H4 (cell line): Measurements from ENCODE around the gene TRMT2A. TPM values are rescaled to one million over a fixed set of nuclear protein-coding genes. Genes with fewer than 3 reads are reported as not detected.

ENCODE experiments used
- DNase-seq: peaks from one replicate; pipeline ENCODE4 v3.0.0-alpha.2; 2015; ENCODE audit warnings: low spot score
- total RNA-seq: library from RNA; depleted of rRNA; stranded (reverse); fragments of >200 nt; shearing (Covaris generic); gene quantifications from 2 replicates; pipeline ENCODE4 v1.2.3, GENCODE V29; 2014

TRMT2A gene
- total RNA-seq, 1 experiment from 2014 or later, result 12.2 TPM

DNA sequence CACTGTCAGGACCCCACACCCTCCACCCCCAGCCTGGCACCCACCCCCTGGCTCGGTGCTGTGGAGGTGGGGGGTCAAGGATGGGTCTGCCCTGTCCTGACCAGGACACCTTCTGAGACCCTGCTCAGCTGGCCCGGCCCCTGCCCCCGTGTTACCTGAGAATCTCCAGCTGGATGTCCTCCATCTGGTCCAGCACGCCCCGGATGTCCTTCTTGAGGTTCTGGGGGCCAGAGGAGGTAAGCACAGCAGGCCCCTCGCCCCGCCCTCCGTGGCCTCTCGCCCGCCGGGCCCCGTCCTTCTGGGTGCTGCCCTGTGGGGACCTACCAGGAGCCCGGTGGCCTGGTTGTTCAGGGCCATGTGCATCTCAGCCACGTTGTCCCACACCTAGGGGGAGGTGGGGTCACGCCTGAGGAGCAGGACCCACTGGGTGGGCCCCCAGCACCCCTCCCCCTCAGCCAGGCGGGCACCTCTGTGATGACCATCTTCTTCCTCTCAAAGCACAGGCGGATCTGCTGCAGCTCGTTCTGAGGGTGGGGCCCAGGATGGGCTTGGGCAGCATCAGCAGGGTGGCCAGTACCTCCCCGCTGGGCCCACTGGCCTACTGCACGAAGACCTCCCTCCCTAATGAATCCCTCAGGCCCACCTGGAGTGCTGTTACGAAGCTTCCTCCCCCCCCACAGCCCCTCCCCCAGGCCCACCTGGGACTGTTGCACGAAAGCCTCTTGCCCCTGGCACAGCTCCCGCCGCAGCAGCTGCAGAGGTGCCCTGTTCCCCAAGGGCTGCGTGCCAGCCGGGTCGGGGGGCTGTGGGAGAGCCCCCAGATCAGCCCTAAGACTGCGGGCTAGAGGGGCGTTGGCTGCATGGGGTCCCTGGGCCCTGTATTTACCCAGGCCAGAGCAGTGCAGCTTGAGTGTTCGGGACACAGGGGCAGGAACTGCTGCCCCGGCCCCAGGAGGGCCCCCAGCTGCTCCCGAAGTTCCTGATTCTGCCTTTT lies 32.5 kb upstream of the TRMT2A start:
- DNase-seq, result no peak

DNA sequence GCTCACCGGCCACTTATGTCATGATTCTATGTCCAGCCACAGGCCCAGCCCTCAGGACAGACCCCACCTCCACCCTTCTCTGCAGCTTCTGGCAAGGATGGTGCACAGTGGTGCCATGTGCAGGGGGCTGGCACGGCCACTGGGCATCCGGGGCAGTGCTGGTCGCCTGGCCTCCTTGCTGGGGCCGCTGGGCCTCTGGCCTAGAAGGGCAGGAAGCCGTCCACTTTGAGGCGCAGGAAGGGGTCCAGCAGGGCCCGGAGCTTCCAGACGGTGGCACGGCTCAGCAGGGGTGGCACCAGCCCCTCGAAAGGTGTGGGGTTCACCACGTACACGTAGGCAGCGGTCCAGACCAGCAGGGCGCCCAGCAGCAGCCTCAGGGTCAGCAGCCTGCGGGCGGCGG lies 31.4 kb upstream of the TRMT2A start:
- no peak for DNase-seq

DNA sequence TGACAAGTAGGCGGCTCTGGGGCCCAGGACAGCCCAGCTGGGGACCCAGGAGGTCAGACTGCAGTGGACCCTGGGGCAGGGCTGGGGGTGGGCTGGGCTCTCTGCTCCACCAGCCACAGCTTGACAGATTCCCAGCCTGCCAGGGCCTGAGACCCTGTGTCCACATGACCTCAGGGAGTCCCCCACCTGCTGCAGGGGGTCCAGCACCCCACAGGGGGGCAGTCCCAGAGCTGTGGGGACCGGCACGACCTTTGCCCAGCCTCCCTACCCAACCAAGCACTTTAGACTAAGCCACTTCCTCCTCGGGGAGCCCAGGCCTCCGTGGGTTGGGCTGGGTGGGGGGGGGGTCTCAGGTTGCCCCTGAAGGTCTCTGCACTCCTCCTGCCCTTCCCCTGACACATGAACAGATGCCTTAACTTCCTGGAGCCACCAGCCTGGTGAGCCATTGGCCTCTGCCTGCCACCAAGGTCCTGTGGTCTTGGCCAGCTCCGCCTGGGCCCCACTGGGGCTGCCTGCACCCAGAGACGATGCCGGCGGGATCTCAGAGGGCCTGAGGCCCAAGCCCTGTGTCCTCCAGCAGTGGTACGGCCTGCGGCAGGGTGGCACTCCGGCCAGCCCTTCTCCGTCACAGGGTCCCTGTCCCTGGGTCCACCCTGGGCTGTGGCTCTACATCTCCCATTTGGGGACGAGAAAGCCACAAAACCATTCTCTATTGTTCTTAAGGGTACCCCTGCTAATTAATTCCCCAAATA lies 30.4 kb upstream of the TRMT2A start:
- no peak for DNase-seq

DNA sequence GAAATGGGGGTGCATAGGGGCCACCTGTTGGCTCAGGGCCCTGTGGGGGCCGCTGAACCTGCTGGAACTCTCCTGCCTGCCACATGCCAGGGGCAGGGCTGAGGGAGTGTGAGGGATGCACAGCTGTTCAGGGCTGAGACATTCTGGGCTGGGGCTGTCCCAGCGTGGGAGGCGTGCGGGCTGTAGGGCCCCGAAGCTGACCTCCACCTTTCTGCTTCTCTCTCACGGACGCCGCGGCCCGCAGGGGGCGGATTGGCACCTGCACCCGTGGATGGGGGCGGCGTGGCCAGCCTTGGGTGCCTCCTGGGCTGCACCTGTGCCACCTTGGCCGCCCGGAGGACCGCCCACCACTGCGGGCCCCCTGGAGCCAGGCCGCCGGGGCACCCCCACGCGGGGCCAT lies 29.8 kb upstream of the TRMT2A start:
- DNase-seq, result no peak

DNA sequence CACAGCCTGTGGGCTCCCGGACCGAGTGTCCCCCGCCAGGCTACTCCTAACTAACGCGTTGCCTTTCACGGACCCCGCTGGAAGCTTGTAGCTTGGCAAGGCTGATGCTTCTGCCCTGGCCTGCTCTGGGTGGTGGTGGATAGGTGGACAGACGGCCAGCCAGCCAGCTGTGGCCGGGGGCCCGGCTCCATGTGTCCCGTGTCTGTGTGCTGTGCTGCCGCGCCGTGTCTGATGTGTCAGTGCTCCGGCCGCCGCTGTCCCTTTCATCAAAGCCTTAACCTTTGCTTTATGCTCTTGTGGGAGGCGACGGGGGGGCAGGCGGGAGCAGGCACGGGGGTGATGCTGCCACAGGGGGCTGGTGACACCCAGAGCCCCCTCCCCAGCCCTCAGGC lies 28.8 kb upstream of the TRMT2A start:
- no peak for DNase-seq

DNA sequence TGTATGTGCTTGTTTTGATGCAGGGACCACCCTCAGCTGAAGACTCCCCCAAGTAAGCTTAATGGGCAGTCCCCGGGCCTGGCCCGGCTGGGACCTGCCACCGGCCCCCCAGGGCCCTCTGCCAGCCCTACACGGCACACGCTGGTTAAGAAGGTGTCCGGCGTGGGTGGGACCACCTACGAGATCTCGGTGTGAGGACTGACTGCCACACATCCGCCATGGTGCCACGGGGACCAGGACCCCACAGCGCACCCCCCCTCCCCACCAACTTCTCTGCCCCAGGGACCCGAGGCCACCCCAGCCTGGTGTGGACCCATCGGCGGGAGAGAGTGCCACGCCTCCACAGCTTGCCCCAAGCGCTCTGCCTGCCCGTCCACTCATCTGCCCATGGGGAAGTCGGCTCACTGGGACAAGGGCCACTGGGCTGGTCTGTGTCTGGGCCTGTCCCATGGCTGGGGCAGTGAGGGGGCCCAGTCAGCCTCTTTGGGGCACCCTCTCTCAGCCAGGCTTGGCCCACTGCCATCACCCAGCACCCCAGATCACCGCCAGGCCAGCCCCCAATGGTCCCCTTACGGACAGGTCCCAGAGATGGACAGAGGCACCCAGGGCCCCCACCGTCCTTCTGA lies 28.3 kb upstream of the TRMT2A start:
- DNase-seq, result no peak

DNA sequence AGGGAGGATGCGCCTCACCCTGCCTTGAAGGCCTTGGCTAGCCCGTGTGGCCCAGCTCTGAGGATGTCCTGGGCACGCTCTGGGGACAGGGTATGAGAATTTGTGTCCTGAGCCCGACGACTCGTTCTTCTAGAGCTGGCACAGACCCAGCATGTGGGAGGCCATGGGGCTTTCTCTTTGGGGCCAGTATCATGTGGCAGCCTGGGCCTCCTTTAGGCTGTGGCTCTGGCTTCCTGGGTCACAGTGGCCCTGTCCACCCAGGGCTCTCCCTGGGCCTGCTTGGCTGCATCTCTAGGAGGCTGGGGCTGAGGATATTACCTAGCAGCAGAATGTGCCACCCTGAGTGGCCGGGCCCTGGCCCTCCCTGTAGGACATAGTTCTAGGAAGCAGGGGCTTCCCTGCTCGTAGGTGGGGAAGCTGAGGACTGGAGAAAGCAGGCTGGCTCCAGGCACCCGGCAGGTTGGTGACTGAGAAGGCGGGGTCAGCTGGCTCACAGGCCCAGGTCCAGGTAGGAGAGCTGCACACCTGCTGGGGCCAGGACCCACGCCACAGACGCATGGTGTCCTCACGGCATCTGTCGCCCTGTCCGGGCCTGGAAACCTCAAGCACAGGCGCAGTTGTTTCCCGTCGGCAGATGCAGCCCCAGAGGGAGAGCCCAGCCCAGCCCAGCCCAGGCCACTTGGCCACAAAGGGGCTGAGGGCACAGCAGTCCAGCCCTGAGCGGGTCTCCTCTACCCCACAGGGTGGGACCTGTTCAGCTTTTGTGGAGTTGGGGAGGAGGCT lies 27.0 kb upstream of the TRMT2A start:
- DNase-seq, result no peak

DNA sequence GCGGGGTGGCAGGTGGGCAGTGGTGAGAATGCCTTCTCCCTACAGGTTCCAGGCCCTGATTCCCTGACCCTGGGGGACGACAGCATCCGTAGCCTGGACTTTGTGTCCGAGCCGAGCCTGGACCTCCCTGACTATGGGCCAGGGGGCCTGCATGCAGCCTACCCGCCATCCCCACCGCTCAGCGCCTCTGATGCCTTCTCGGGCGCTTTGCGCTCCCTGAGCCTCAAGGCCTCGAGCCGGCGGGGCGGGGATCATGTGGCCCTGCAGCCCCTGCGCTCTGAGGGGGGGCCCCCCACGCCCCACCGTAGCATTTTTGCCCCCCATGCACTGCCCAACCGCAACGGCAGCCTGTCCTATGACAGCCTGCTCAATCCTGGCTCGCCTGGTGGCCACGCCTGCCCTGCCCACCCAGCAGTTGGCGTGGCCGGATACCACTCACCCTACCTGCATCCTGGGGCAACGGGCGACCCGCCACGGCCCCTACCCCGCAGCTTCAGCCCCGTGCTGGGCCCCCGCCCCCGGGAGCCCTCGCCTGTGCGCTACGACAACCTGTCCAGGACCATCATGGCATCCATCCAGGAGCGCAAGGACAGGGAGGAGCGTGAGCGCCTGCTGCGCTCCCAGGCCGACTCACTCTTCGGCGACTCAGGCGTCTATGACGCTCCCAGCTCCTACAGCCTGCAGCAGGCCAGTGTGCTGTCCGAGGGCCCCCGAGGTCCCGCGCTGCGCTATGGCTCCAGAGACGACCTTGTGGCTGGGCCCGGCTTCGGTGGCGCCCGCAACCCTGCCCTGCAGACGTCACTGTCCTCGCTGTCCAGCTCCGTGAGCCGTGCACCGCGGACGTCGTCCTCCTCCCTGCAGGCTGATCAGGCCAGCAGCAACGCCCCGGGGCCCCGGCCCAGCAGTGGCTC lies 25.9 kb upstream of the TRMT2A start:
- DNase-seq, result no peak

DNA sequence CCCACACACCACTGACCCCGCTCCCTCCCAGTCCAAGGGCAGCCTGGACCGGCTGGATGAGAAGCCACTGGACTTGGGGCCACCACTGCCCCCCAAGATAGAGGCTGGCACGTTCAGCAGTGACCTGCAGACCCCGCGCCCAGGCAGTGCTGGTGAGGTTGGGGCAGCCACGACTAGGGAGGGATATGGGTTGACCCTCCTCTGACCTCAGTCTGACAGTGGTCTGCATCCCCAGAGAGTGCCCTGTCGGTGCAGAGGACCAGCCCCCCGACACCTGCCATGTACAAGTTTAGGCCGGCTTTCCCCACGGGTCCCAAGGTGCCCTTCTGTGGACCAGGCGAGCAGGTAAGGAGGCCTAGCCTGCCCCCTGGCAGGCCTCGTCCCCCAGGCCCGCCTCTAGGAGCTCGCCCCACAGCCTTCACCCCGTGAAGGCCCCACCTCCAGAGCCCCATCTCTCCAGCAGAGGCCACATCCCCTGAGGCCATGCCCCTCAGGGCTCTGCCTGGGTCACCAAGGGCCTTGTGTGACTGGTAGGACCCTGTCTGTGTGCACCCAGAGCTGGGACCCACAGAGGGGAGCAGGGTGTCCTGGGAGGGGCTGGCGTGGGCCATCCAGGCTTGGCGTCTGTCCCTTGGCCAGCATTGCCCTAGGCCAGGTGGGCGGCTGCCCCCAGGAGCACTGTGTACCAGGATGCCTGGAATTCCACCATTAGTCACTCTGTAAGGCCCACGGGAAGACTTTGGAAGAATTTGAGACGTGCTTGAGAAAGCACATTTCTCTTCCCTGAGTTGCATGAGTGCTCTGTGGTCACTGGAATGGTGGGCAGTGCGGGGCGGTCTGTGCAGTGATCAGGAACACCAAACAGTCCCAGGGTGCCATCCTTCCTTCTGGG lies 24.4 kb upstream of the TRMT2A start:
- DNase-seq, result no peak

DNA sequence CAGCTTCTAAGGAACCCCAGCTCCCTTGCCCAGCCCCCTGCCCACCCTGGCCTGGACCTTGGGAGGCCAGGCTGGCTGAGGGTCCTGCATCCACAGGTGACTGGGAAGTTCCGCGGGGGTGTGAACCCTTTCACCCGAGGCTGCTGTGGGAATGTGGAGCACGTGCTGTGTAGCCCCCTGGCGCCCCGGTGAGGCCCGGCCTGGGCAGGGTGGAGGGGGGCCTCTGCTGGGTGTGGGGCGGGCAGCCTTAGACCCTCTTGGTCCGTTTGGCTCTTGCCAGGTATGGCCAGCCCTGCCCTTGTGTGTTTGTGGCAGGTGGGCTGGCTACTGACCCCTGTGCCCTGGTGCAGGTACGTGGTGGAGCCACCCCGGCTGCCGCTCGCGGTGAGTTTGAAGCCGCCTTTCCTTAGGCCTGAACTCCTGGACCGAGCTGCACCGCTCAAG lies 23.5 kb upstream of the TRMT2A start:
- DNase-seq, result no peak

DNA sequence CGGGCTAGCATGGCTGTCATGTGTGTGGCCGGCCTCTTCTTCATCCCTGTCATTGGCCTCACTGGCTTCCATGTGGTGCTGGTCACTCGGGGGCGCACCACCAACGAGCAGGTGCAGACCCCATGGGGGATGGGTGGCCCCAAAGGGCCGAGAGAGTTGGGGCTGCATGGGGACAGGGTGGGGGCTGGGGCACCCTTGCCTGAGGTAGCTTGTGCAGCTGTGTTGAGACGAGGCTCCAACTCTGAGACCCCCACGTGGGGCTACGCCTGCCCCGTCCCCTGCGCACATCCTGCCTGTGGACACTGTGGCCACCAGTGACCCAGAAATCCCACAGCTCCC lies 23.1 kb upstream of the TRMT2A start:
- no peak for DNase-seq

DNA sequence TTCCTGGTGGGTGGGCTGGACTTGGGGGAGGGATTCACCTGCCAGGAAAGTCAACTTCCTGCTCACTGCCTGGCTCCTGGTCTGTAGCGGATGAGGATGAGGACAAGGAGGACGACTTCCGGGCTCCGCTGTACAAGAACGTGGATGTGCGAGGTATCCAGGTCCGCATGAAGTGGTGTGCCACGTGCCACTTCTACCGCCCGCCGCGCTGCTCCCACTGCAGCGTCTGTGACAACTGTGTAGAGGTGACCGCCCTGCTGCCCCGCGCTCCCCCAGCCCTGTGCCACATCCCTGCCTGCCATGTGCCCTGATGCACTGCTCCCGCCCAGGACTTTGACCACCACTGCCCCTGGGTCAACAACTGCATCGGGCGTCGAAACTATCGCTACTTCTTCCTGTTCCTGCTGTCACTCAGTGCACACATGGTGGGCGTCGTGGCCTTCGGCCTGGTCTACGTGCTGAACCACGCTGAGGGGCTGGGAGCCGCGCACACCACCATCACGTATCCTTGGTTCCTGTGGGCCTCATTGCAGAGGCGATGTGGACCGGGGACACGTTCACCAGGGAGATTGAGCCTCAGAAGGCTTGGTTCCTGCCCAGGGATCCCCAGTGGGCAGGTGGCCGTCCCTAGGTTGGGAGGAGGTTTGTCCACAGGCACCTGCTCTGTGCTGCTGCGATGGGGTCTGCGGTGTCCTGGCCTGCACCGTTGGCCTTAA lies 22.5 kb upstream of the TRMT2A start:
- no peak for DNase-seq

DNA sequence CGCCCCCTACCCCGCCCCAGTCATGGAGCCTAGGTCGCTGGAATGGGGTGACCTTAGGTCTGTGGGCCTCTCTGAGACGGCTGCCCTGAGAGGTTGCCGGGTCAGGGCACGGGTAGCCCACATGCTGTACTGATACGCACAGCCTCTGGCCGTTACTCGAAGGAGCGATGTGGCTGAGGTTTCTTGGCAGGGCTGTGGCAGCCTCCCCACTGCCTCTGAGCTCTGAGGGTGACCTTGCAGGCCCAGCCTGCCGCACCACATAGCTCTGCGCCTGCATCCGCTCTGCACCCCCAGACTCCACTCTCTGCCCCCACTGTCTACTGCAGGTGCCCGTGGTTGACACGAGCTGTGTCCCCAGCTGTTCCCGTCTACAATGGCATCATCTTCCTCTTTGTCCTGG lies 21.8 kb upstream of the TRMT2A start:
- DNase-seq, result no peak

DNA sequence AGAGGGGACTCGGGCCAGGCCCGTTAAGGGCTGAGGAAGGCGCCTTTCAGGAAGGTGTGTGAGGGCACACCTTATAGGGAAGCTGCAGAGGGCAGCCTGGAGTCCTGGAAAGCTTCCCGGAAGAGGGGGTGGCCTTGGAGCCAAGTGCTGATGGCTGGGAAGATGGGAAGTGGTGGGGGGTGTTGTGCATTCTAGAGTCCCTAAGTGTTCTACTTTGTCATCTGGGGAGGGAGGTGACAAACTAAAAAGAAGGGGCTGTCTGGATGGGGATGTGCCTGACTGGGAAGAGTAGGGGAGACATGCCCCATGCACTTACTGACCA lies 21.4 kb upstream of the TRMT2A start:
- DNase-seq, result no peak

DNA sequence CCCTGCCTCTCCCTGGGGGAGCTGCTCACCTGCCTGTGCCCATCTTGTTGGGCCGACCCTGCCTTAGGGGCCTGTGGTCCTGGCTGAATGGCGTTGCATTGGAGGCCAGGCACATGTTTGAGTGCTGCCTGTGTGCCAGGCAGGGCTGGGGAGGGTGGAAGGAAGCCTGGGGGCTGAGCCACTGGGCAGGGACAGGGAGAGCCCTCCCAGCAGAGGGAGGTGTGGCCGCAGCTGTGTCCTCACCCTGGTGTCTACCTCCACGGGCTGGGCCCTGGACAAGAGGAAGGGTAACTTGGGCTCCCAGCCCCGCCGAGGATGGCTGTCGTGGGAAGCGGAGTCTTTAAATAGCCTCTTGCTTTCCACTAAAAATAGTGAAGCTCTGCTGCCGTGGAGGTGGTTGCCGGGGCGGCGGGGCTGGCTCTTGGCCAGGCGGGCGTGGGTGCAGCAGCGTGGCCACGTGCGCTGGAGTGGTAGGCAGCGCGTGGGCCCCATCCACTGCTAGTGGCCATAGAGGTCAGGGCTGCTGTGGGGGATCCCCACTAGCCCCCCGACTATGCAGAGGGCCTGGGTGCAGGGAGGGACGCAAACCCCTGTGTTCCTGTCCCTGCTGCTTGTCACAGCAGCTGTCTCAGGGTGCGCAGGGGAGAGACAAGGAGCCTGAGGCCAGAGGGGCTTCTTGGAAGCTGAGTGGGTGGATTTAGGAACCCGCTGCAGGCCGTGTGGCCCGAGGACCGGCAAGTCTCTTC lies 20.8 kb upstream of the TRMT2A start:
- no peak for DNase-seq

DNA sequence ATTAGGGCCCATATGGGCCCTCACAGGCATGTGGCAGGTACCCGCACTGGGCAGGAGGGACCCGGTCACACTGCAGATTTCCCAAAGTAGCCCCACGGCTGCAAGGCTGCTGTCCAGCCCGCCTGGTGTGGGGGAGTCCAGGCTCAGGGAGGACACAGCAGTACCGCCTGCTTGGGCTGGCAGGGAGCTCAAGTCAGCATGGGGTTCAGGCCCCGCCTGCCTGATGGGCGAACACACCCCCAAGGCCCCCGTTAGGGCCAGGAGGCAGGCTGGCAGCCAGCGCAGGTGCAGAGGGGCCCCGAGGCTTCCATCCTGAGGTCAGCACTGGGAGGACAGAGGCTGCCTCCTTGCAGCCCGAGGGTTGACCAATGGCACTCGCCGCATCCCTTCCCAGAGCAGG lies 20.1 kb upstream of the TRMT2A start:
- DNase-seq, result no peak

DNA sequence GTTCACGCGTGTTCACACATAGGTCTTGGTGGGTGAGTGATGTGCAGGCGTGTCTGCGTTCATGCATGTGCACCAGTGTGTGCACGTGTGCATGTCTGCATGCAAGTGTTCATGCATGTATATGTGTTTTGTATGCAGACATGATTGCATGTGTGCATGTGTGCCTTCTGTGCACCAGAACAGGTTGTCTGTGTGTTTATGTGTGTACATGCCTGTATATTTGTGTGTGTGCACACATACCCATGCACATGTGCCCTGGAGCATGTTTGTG lies 19.5 kb upstream of the TRMT2A start:
- DNase-seq, result no peak

DNA sequence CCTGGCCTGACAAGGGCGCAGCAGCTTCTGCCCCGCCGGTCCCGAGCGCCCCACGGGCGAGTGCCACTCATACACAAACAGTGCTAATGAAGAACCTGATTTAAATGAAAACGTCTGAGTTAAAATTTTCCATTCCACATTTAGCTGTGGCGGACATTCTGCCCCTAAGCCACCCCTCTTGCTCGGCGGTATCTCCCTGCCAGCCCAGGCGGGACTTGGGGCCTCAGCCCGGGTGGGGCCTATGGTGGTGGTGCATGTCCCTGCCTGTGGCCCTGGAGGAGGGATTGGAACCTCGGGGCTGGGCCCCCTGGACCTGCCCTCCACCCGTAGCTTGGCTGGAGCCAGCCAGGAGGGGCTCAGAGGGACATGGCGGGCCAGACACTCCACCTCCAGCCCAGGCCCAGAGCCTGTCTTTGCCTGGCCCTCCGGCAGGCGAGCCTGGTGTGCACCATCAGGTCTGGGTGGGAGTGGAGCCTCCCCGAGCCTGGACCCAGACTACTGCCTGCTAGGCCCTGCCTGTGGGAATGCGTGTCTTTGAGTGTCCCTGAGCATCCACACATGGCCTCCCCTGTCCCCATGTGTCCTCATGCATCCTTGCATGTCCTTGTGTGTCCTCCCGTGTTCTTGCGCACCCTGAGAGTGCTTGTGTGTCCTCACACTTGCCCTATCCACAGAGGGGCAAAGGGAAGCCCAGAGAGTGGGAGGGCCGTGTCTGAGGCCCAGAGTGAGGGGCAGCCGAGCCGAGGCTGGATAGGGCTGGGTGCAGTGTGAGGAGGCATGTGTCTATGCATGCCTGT lies 19.0 kb upstream of the TRMT2A start:
- no peak for DNase-seq
